C1 segment of cervical spinal cord (tissue), 14 donors: ENCODE results near the gene NEK5.
"Not testable (repeated sequence)": the region's sequence is repeated elsewhere in the genome, so short reads cannot be mapped to it uniquely, and the experiment has no call there.

Experiments
- DNase-seq, 14 donors: peaks; one replicate each; lab custom pipeline; 2025; lab: John Stamatoyannopoulos, UW

Gene NEK5

DNA sequence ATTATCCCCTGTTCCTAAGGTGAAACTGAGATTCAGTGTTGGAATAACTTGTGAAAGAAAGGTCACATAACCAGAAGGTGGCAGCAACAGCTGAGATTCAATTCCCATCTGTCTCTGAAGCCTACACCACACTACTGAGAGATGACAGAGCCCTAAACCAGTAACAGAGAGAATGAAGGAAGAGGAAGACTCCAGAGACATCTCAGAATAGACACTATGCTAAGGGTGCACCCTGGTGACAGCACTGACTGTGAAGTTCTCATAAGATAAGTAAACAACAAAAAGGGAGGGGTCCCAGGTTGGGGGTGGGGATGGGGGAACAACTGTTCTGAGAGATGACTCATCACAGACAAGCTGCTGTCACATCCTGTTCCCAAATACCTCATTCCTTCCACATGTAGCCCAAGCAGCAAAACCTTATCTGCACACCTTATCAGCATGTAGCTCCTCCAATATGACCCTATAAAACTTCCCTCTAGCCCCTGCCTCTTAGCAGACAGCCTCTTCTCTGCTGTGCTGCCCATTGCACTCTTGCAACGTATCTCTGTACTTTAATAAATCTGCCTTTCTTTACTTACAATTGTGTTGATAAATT, 57.8 kb downstream of the NEK5 start:
- DNase-seq, result no peak

DNA sequence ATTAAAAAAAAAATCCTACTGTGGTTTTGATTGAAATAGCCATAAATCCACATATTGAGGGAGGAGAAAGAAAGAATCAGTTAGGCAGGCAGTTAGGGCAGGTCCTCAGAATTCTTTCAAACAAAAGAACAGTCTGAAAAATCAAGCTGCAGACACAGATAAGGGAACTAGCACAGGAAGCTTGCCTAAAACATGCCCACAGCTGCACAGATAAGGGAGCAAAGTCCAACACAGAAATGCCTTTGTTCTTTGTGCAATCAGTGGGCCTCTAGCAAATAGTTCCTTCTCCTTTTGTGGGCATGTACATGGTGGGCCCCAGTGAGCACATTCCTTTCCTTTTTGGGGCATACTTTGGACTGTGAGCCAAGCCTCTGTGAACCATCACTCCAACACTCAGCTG, 61.6 kb downstream of the NEK5 start:
- no peak for DNase-seq

DNA sequence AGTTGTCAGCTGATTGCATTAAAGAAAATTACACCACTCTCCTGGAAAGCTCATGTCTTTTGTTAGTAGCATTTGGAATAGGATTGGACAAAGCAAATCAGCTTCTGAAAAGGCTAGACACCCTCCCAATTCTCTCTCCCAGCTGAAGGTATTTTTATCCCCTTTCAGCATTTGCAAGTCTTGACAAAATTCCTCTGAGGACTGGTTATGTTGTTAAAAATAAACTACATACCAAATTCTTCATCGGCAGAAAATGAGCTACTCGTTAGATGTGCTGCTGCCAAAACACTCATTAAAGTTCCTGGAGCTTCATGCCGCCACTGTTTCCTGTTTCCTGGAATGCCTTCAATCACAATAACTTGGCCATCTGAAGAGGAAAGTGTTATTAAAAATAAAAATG, 67.3 kb downstream of the NEK5 start:
- no peak for DNase-seq

DNA sequence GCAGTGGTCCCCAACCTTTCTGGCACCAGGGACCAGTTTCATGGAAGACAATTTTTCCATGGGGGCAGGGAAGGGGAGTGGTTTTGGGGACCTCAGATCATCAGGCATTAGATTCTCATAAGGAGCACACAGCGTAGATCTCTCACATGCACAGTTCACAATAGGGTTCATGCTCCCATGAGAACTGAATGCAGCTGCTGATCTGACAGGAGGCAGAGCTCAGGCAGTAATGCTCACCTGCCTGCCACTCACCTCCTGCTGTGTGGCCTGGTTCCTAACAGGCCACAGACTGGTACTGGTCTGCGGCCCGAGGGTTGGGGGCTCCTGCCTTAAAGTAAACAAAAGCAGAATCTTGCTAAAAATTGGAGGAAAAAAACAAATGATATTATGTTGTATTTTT, 67.8 kb downstream of the NEK5 start:
- DNase-seq, result not testable (repeated sequence)

DNA sequence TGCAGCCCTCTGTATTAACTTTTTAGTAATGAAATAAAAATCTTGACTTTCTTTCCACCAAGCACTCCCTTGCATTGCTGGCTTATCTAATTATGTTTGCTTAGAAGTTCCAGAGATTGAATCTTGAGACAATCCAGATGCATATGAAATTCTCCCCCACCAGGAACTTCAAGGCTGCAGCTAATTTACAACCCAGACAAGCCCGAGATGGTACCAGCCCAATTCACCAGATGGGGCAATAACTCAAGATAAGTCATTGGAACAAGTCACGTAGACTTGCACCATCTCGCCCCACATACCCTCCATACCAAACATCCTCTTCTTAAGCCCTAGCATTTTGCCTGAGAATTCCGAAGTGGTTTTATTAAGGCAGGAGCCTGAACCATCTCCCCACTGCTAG, 75.4 kb downstream of the NEK5 start:
- no peak for DNase-seq

DNA sequence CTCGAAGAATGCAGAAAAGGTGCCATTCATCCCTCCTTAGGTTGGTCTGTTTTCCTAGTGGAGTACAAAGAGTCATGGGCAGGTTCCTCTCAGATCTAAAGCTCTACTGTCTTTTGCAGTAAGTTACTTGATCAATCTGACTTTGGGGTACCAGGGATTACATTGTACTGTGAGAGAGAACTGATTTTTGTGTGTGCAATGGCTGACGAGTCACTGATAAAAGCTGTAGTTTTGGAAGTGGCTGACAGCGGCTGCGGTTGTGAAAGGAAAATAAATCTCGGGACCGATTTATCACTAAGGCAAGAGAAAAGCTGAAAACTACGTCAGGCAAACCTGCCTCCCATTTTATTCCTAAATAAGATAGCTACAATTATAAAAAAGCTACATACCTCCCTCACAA, 77.5 kb downstream of the NEK5 start:
- no peak for DNase-seq

DNA sequence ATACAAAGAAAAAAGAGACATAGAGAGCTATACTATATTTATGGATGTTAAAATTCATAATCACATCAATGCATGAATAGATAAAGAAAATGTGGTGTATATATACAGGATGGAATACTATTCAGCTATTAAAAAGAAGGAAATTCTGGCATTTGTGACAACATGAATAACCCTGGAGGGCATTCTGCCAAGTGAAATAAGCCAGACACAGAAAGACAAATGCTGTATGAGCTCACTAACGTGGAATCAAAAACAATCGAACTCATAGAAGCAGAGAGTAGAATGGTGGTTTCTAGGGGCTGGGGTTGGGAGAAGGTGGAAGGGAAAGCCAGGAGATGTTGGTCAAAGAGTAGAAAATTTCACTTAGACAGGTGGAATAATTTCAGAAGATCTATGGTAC, 80.4 kb downstream of the NEK5 start:
- no peak for DNase-seq

DNA sequence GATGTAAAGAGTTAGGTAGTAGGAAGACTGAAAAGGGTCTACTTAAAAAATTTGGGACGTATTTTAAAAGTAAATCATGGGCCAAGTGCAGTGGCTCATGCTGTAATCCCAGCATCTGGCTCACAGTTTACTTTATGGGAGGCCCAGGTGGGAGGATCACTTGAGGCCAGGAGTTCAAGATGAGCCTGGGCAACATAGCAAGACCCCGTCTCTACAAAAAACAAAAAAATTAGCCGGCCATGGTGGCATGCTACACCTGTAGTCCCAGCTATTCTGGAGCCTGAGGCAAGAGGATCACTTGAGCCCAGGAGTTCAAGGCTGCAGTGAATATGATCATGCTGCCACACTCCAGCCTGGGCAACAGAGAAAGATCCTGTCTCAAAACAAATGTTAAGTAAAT, 81.4 kb downstream of the NEK5 start:
- DNase-seq, result no peak

DNA sequence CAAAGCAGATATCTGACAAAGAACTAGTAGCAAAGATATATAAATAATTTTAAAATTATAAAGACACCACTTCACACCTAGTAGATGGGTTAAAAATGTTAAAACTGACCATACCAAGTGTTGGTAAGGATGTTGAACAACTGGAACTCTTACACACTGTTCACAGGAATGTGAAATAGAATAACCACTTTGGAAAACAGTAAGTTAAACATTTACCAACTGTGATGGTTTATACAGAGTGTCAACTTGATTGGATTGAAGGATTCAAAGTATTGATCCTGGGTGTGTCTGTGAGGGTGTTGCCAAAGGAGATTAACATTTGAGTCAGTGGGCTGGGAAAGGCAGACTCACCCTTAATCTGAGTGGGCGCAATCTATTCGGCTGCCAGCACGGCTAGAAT, 85.2 kb downstream of the NEK5 start:
- DNase-seq, result no peak

DNA sequence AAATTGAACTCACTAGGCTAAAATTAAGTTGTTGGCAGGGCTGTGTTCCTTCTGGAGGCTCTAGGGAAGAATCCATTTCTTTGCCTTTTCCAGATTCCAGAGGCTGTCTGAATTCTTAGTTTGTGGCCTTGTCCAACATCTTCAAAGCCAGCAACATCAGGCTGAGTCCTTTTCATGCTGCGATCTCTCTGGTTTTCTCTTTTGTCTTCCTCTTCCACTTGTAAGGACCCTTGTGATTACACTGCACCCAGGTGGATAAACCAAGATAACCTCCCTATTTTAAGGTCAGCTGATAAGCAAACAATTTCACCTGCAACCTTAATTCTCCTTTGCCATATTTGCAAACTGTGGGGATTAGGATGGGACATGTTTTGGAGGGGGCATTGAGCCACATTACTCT, 92.8 kb downstream of the NEK5 start:
- no peak for DNase-seq

DNA sequence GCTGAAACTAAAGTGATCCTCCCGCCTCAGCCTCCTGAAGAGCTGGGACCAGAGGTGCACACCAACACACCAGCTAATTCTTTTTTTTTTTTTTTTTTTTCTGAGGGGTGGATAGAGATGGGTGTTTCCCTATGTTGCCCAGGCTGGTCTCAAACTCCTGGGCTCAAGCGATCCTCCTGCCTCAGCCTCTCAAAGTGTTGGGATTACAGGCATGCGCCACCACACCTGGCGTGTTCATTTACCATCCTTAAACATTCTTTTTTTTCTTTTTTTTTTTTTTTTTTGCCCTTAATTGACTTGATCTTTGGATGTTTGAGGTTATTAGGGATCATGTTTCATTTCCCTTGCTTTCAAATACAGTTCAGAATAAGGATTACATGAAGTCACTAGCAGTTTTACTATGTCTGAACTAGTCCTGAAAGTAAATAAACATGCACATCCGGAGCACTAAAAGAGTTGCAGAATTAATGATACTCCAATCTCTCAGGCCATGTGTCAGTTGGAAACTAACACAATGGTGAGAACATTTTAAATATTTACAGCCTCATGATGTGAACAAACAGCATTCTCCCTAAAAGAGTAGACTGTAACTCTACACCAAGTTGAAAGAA, 94.2 kb downstream of the NEK5 start:
- no peak for DNase-seq

DNA sequence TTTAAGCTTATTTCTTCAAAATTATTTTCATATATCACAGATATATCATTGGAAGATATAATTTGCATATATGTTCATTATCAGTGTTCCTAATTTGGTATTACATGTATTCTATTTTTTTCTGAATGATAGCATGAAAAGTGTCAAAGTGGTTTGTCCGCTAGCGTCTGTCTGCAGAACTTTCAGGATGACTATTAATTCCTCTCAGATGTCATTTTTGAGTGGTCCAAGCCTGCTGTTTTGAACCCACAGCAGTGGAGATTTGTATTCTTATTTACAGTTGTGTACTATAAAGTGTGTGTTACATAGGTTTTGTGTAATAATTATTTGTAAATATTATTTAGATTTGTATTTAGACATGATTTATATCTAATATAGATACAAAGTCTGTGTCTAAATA, 95.8 kb downstream of the NEK5 start:
- DNase-seq, result no peak

DNA sequence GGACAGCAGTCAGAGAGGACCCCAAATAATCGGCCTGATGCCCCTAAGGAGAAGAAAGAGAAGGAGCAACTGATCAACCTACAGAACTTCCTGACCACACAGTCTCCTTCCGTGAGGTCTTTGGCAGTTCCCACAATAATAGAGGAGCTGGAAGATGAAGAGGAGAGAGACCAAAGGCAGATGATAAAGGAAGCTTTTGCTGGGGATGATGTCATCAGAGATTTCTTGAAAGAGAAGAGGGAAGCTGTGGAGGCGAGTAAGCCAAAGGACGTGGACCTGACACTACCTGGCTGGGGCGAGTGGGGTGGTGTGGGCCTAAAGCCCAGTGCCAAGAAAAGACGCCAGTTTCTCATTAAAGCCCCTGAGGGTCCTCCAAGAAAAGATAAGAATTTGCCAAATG, 98.5 kb downstream of the NEK5 start:
- not testable (repeated sequence) for DNase-seq

DNA sequence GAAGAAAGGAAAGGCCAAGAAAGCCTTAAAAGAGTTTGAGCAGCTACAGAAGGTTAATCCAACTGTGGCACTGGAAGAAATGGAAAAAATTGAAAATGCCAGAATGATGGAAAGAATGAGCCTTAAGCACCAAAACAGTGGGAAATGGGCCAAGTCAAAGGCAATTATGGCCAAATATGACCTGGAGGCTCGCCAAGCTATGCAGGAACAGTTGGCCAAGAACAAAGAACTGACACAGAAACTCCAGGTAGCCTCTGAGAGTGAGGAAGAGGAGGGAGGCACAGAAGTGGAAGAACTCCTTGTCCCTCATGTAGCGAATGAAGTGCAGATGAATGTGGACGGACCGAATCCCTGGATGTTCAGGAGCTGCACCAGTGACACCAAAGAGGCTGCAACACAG, 99.3 kb downstream of the NEK5 start:
- no peak for DNase-seq

DNA sequence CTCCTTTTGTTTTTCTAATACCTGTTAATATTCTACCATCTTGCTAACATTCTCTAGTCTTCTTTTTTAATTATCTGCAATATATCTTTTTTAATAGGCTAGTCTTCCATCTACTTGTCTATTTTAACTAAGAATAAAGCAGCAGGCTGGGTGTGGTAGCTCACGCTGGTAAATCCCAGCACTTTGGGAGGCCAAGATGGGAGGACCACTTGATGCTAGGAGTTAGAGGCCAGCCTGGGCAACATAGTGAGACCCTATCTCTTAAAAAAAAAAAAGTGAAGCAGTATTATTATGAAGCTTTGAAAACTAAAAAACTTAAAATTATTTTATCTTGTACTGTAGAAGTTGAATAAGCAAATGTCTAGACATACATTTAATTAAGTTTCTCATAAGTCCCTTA, 101.0 kb downstream of the NEK5 start:
- DNase-seq, result no peak

DNA sequence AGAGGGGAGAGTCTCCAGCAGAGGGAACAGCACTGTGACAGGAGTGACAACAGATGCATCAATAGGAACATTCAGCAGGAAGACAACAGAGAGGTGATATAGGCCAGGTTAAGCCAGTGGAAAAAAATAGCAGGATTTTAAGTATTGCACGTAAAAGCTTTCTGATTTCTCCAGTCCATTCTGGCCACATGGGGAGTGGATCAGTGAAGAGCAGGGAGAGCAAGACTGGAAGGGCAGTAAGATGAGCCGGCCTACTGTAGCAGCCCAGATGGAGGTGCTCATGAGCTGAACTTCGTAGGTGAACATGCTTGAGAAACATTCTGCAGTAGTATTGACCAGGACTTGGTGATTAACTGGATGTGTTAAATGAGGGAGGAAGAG, 102.6 kb downstream of the NEK5 start:
- no peak for DNase-seq

DNA sequence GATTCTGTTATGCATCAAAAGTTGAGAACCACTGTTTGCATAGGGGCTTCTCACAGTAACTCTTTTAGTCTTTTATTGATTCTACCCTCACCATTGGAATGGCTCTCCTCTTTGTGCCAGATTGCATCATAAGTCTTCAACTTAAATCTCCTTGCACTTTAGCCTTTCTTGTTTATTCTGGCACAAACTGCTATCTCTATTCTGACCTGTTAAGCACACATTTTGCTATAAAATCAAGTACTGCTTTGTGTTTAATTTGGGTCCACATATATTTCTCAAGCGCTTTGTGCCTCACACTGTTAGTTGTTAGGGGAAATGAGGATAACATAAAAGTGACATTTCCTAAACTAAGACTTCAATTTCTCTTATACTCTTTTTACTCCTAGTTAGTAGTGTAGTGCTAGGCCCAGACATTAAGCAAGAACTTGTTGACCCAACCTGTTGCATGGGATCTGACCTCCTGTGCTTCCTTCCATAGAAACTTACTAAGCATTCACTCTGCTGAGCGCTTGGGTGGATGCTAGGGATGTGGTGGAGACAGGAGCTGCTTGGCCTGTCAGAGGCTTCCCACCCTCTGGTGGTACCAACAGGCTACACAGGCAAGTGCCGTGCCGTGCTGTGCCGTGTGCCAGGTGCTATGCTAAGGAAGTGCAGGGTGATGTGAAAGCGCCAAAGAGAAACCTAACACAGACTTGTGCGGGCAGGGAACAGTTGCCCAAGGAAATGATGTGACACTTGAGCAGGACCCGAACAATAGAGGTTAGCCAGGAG, 103.2 kb downstream of the NEK5 start:
- DNase-seq, result no peak

DNA sequence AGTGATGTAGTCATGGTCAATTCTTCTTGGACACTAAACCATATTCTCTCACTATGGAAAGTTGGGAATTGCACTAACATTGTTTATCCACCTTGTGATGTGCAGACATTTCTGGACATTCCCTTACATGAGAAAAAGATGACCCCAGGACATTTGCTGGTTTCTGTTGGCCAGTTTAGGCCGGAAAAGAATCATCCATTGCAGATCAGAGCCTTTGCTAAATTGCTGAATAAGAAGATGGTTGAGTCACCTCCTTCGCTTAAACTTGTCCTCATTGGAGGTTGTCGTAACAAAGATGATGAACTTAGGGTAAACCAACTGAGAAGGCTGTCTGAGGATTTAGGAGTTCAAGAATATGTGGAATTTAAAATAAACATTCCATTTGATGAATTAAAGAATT, 104.4 kb downstream of the NEK5 start, which contains the start of gene UTP14C:
TSS of gene UTP14C (plus strand) at position 211 of the 400 bp plus-strand sequence. CDS start 4,114 bp downstream, outside the sequence.
- no peak for DNase-seq

DNA sequence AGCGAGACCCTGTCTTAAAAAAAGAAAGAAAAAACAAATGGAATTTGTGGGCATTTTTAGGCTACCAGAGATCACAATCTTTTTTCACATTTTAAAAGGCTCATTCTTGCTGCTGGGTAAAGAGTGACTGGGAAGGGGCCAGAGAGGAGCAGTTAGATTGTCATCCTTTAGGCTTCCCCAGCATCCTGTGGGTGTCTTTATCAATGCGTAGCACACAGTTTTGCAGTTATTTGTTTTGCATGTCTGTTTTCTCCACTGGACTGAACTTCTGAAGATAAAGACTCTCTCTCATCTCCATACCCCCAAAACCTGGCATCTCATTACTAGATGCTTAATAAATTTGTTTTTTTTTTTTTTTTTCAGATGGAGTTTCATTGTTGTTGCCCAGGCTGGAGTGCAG, 106.5 kb downstream of the NEK5 start:
- no peak for DNase-seq

DNA sequence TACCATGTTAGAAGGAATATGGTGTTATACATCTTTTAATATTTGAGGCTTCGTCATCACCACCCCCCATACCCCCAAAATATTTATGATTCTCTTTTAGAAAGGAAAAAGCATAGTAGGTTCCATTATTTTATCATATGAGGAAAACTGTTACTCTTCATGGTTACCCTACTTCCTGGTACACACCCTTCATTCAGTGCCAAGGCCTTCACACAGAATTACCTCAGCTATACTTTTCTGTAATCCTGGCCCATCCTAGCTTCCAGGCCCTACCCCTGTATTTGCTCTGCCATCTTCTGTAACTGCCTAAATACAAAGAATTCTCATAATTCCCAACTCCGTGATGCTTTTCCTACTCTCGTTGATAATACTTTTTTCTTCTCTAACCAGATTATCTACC, 108.7 kb downstream of the NEK5 start:
- no peak for DNase-seq

DNA sequence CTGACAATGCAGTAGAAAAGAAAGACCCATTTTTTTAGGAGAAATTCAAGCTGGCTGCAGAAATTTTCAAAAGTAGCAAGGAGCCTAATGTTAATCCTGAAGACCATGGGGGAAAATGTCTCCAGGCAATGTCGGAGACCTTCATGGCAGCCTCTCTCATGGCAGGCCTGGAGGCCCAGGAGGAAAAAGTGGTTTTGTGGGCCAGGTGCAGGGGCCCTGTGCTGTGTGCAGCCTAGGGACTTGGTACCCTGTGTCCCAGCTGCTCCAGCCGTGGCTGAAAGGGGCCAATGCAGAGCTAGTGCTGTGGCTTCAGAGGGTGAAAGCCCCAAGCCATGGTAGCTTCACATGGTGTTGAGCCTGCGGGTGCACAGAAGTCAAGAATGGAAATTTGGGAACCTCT, 112.6 kb downstream of the NEK5 start:
- DNase-seq, result no peak

DNA sequence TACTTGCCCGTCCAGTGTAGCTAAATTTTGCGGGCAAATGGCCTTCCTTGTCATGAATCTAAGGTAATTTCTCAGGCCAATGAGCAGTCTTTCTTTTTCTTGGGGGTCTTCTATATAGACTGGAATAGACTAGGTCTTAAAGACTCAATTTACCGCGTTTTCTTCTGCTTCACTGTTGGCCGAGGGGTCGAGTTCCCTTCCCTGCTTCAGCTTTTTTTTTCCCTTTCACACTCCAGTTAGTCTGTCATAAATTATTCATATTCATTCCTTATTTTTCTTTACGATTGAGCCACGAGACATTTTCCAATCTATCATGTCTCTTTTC, 116.4 kb downstream of the NEK5 start:
- no peak for DNase-seq
